GM23248 (cell line): ENCODE results near the gene EMC10.

Source experiments
- EZH2 ChIP-seq: fragments of 200-600 bp; sonication (generic); IDR thresholded peaks from 2 replicates; pipeline ENCODE4 v1.6.1; 2018; ENCODE audit warnings: antibody characterized with exemption, mild to moderate bottlenecking; ENCODE audit not compliant: insufficient read depth, poor library complexity, severe bottlenecking
- EZH2phosphoT487 ChIP-seq: fragments of 200-600 bp; sonication (generic); IDR thresholded peaks from 2 replicates; pipeline ENCODE4 v1.6.1; 2018; ENCODE audit warnings: antibody characterized with exemption, moderate library complexity, mild to moderate bottlenecking, low read depth; ENCODE audit not compliant: insufficient read depth

GRCh38 chr19:50537306-50537685, 61.0 kb downstream of the EMC10 start:
- TF ChIP-seq EZH2 (no peak), EZH2phosphoT487 (no peak)
